CD4-positive, alpha-beta T cell treated with Interferon alpha-2 for 1 hour (primary cell): ENCODE data around the gene COL4A4.

Experiments used
- DNase-seq, 2 donors: peaks; one replicate each; pipeline ENCODE4 v3.0.0-alpha.2; 2020 to 2022

The COL4A4 gene

DNA sequence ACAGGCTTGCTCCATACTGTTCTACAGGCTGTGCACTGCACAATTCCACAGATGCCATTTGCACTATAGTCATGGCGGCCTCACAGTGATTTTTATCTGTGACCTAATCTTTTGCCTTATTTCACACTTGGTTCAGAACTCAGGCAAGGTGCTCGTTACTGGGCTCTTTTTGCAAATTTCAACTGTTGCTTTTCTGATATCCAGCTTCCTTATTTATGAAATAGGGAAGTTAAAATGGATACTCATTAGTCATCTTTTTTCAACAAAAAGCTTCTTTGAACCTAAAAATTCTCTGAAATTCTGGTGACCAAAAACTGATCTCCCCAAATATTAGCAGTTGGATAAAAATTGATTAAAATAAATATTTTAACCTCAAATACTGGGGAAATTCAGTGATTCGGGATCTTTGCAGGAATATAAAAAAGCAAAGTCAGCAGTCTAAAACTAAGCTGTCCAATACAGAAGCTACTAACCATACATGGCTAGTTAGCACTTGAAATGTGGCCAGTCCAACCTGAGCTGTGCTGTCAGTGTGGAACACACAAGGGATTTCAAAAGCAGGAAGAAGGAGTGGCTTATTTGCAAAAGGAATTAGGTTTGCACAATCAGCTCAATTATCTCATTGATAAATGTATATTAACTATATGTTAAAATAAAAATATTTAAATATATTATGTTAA, 134.4 kb downstream of the COL4A4 start:
- no peak for DNase-seq

DNA sequence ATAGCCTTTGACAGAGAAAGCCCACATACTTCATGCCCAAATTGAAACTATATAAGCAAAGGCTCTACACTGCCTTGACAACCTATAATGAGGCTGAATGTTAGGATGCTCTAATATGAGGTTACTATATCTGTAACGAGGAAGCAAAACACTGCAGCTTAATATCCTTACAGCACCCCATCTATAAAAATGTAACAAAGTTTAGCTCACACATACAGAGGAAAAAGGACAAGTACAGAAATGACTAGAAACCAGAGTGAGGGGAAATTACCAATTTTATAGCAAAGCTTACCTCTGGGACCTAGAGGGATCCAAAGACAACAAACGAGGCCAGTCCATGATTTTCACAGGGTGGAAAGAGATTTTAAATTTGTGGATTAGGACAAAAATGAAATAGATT, 138.5 kb downstream of the COL4A4 start:
- no peak for DNase-seq

DNA sequence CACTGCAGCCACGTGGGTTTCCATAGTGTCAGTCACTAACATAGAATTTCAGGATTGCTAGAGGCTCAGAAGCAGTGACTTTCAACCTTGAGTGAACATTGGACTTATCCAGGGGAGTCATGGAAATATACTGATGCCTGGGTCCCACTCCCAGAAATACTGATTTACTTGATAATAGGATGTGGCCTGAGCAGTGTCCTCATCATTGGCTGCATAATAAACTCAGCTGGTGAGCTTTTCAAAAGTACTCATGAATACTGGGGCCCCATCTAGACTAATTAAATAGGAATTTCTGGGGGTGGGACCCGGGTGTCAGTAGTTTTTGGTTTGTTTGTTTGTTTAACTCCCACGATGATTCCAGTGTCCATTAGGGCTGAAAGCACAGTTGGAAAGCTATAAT, 141.4 kb downstream of the COL4A4 start:
- no peak for DNase-seq

DNA sequence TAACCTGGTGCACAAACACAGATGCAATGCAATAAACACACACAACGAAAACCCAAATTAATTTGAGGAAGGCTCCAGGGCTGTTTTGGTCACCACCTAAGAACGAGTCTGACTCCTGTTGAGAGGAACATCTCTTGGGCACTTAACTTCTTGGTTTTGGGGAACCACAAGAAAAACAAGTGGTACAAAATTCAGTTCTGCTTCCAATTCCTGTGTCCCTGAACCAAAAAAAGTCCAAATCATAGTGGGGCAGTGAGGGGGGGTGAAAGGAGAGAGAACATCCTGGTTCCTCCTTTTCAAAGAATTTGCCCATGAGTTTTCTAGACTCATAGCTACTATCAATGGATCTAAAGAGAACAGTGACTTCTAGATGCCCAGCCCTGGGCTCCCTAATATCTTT, 143.6 kb downstream of the COL4A4 start:
- no peak for DNase-seq

DNA sequence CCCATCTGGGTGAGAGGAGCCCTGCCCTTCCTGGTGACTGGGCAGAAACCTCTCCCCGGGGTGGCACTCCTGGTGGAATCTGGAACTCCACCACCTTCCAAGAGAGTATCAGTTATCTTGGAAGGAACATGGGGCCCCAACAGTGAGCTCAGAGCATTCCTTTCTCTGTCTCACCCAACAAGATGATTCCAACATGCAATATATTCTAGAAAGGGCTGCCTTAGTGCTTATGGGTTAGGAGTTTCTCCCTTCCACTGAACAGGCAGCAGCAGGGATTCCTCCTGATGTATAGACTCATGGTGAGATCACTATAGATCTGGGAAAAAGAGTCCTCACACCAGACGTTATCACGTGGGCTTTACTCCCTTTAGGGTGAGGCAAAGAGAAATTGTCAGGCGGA, 147.1 kb downstream of the COL4A4 start:
- no peak for DNase-seq

DNA sequence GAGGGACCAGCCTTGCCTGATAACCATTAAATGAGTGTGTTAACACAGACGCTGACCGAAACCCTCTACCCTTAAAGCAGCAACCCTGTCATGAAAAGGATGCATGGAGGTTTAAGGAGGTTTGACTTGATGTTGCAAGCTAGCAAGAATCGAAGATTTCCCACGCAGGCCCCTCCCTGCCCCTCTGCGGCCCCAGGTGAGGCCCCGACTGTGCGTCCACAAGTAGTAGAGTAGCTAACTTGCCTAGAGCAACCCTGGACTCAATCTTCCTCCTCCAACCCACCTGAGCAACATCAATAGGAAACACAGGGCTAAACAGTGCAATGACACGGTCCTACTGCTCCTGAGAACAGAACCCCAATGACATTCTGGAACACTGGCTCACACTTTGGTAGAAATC, 150.1 kb downstream of the COL4A4 start:
- no peak for DNase-seq

DNA sequence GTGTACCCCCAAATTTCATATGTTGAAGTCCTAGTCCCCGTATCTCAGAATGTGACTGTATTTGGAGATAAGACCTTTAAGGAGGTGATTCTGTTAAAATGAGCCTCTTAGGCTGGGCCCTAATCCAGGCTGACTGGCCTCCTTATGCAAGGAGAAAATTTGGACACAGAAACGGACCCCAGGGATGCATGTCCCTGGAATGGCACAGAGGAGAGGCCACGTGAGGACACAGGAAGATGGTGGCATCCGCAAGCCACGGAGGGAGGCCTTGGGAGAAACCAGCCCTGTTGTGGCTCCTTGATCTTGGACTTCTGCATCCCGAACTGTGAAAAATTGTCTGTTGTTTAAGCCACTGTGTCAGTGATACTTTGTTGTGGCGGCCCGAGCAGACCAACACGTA, 150.7 kb downstream of the COL4A4 start:
- DNase-seq = no peak

DNA sequence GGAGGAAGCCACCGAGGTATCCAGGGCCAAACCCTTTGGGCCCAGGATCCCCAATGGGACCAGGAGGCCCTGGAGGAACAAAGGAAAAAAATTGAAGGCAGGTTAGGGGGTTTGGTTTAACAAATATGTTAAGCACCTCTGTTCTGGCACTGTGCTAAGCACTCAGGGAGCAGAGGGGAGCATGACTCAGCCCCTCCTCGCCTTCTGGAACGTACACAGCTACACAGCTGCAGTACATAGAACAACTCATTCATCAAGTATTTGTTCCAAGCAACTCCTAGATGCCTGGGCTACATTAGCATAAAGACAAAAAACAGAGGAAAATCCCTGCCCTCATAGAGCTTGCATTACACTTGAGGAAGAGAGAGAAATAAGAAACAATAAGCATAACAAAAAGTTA, 153.6 kb downstream of the COL4A4 start:
- no peak for DNase-seq

DNA sequence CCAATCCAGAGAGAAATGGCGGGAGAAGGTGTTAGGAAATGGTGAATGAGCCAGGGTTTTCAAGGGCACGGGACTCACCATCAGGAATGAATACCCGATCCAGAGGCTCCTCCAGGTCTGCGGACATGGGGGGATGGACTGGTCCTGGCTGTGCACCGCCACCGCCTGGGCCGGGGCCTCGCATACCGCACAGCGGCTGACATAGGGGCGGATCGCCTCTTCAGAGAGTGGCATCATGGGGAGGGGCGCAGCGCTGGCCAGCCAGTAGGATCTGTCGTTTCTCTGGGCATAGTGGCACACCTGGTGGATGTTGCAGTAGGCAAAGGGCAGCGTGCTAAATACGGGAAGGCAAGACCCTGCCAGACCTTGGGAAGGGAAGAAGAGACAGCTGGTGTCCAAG, 156.1 kb downstream of the COL4A4 start:
- DNase-seq = no peak

DNA sequence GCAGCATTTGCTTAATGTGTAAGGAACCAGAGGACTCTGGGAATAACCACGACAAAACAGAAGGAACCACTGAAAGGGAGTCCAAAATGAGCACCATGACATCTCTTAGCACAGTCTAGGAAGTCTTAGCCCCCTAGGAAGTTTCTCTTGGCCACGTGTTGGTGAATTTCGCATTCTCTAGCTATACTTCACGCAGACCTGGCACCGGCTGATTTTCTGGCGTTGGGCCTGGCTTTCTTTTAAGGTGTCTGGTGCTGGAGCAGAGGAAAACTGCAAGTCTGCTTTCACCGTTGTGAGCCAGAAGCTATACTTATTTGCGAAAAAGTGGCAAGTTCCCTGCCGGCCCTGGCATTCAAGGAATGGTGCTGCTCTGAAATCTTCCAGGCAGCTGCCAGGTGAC, 156.9 kb downstream of the COL4A4 start:
- DNase-seq = no peak

DNA sequence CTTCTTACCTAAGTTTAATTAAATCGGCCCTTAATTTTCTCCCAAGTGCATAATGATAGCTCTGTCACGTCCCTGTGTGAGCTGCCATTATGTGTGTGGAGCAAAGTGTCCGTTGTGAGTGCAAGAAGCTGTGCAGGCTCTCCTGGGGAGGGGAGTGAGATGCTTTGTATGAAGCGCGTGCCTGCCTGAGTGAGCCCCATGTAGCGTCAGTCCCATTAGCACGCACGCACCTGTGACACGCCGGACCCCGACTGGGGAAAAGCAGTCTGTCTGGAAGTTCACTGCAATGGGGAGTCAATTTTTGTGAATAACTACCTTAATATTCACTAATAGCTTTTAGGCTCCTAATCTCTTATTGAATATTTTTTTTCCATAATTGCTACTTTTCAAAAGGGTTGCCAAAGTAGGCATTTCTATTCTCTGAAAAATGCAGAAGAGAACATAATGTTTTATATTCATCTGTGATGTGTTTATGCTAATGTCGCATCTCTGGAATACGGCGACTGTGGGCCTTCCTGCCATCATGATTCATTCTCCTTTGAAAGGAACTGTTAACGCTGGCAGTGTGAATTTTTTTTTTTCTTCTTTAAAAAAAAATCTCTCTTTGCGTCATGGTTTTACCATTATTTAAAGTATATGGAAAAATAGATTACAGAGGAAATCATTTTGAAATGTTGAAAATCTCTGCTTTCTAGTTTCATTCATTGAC, 157.7 kb downstream of the COL4A4 start:
- no peak for DNase-seq

DNA sequence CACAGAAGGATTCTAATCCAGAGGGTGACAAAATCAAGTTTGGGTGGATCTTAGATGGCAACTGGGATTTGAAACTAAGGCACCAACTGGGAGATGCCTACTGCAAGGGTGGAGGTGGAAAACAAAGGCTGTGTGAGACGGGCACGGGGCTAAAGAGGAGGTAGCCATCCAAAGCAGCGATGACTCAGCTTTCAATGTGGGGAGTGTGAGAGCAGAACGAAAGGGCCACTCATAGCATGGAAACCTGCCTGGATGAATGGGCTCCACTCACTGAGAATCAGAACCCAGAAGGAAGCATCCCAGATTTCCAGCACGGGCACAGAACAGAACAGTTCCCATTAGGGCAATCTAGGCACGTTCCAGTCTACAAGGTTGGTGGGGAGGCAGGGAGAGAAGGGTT, 159.5 kb downstream of the COL4A4 start:
- no peak for DNase-seq

DNA sequence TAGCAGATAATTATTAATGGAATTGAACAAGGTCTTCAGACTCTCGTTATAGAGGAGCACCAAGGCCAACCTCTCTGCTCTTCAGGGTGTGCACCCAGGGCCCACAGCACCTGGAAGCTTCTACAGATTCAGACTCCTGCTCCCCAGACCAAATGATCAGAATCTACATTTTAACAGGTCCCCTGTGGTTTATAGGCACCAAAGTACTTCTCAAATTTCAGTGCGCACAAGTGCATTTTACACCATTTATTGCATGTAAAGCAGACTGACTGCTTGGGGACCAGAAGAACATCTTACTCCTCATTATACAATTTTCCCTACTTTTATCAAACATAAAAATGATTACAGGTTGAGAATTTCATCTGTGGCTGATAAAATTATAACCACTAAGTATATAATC, 163.9 kb downstream of the COL4A4 start:
- no peak for DNase-seq

DNA sequence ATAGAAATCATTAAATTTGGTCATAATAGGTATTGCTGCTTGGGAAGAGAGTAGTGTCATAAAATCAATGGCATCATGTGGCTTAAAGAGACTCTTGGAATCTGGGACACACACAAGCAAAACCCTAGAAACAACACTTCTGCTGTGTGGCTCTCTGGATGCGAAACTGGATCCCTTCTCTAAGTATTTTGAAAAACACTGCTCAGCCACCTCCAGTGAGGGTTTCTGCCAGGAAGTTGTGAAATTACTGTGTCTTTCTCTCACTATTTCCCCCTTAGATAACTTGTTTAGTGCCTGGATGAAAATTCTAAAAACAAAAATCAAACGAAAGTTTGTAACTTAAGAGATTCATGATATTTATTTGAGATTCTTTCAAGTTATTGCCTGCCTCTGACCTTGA, 164.3 kb downstream of the COL4A4 start:
- no peak for DNase-seq

DNA sequence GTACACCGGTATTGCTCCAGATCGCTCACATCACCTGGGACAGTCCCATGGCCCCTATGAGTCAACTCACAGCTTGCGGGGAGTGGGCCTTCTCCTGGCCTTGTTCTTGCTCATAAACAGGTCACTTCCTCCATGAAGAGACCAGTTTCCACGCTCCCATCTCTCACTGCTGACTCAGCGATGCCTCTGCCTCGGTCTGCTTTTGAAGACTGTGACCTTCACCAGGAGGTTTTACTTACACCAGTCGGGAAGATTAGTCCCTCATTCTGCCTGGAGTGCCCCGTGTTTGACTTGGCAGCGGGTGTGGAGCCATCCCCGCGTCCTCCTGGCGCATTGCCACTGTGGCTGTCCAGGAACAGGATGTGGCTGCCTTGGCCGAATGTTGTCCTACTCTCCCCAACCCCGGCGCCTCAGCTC, 168.4 kb downstream of the COL4A4 start:
- no peak for DNase-seq

DNA sequence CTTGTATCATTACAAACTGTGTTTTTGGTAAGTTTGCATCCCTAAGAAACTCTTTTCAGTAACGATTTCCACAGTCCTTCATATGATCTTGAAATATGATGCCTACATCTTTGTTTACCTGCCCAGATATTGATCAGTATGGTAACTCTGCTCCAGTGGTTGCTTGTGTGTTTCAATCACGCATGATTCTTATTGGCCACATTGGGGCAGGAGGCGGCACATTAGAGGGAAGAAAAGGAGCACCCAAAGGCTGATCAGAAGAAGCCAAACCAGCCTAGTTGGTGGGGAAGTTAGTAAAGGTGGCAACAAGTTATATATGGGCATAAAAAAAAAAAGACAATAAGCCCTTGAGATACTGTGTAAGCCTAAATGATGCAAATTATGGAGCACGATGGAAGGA, 169.2 kb downstream of the COL4A4 start:
- no peak for DNase-seq

DNA sequence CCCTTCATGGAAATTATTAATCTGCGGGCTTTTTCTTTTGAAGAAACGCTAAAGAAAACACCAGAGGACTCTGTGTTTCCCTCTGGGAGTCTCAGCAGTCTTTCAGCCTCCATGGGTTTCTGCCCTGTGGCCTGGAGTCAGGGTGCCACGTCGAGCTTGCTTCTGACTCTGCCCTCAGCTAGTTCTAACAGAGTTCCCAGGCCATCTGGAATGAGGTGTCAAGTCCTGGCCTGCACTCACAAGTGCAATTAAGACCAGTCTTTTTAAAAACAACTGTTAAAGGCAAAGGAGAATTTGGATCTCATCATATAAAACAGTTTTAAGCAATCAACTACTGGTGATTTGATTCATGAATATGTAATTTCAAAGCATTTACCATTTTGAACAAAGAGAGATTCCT, 170.8 kb downstream of the COL4A4 start:
- no peak for DNase-seq

DNA sequence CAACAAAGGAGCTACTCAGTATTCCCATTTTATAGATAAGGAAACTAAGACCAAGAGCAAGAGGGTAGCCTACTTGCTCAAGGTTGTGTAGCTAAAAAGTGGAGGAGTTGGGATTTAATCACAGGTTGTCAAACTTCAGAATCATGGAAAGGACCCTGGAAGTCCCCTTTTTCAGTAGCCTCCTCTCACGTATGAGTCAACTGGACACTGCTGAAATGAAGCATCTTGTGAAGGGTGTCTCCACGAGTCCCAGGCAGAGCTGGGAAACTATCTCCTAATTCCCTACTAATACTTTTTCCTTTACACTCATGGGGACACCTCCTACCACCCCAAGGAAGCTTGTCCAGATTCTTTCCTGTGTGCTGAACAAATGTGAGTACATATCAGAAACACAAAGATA, 172.3 kb downstream of the COL4A4 start:
- DNase-seq = no peak

DNA sequence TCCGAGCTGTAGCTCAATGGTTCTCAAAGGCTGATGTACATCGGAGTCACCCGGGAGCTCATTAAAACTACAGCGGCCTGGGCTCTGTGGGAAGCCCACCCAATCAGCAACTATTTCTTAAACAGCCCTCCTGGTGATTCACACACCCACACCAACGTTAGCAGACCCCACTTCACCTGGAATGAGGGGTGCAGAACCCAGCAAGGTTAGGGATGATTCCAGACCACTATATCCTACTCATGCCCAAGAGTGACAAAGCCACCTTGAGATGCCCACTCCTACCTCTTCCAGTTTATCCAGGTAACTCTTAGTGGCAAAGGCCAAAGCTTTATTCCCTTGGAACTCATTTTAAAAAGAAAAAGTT, 178.4 kb downstream of the COL4A4 start:
- DNase-seq = no peak

DNA sequence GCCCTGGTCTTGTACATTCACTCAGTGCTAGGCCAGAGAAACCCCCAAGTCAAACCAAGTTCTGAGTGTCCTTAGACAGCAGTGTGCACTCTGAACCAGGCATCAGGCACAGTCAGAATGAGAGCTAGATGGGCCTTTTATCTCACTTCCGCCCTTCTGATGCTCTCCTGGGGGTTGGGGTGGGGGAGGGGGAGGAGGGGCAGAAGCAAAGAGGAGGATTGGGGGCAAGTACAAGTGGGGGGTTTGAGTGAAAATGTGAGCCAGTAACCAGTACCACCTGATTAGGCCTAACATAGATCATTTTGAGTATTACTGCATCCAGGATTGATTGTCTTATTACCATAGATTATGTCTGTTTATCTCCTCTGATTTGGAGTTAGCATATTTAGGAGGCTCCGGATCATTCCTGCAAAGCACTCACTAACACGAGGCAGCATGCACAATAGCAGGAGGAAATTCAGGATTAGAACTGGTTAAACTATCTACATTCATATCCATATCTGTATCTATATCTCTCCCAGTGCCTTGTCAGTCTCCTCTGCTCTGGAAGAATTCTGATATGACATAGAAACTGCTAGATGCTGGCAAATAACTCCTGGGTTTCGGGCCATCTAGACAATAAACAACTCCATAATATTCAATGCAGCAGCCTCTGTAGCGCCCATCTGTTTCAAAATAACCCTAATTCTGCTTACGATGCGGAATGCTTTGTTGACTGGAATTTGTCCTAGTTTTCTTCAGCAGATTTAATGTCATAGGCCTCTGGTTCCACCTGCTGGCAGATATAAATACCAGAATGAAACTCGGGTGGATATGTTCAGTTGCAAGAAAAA, 179.0 kb downstream of the COL4A4 start:
- peak in 1 of 2 donors; percentile 27 for DNase-seq

DNA sequence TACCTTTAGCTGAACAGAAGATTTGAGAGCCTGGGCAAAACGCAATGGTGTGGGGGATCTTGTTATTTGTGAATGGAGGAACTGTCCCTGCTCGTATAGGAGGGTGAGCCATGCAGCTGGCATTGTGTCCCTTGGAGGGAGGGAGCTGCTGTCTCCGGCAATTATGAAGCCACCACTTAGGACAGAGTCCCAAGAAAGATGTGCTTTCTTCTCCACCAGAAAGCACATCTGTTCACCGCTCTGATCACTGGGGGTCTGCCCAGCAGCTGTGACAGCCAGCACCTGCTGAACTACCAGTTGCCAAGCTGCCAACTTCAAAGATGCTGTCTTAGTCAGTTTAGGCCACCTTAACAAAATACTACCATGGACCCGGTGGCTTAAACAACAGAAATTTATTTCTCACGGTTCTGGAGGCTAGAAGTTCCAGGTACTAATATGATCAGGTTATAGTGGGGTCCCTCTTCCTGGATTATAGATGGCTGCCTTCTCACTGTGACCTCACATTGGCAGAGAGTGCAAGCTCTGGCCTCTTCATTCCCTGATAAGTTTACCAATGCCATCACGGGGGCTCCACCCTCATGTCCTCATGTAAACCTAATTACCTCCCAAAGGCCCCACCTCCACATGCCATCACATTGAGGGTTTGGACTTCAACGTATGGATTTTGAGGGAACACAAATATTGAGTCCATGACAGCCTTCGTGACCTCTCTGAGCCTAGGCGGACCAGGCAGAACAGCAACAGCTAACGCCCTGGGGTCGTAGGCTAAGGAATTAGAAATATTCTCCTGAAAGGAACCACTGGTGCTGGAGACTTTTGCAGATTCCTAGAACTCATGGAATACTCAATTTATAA, 179.9 kb downstream of the COL4A4 start:
- no peak for DNase-seq

DNA sequence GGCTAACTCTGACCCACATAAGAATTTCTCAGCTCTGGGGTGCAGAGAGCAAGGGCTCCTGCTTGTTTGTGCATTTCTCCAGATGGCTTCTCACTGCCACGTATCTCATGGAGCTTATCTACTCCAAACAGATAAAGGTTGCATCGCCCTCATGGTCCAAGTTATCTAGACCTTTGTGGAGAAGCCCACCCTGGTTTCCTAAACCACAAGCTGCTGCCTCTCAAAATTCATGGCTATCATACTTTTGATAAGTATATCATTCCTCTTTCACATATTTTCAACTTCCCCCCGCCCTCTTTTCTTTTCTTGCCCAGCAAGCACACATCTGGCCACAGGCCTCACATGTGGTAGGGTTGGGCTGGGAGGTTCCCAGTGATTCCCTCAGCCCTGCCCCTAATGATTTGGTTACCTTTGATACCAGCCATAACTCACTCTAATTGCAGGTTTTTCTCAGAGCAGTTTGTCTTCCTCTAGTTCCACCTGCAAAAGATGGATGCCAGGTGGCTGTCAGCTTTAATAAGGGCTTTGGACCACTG, 182.1 kb downstream of the COL4A4 start:
- no peak for DNase-seq

DNA sequence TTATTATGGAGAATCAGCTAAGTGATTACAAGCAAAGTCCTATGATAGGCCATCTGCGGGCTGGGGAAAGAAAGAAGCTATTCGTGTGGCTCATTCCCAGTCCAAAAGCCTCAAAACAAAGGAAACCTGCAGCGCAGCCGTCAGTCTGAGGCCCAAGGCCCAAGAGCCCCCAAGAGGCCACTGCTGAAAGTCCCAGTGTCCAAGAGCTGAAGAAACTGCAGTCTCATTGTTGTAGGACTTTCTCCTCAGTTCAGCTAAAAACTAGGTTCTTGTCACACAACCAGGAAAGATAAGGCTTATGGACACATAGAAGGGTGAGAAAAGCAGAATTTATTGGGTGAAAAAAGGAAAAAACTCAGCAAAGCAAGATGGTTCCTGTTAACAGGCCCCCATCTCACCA, 185.0 kb downstream of the COL4A4 start:
- no peak for DNase-seq
